NCI-H2081 (cell line): ENCODE measurements around the gene P2RX1.

ENCODE experiments used
- DNase-seq, 2 experiments: peaks; one replicate each; lab custom pipeline; 2025; lab: John Stamatoyannopoulos, UW

P2RX1 gene

GRCh38 chr17:3924512-3925350 lies 8.5 kb upstream of the P2RX1 start:
- no peak for DNase-seq

GRCh38 chr17:3923466-3924190 lies 7.4 kb upstream of the P2RX1 start:
- DNase-seq: no peak

GRCh38 chr17:3922765-3923164 lies 6.5 kb upstream of the P2RX1 start:
- DNase-seq: no peak

- DNase-seq: no peak
Measured at GRCh38 chr17:3921502-3922319, 5.4 kb upstream of the P2RX1 start.

- DNase-seq: no peak
Measured at GRCh38 chr17:3921006-3921405, 4.7 kb upstream of the P2RX1 start.

GRCh38 chr17:3919123-3919624 lies 2.9 kb upstream of the P2RX1 start:
- DNase-seq: no peak

- DNase-seq: no peak
Measured at GRCh38 chr17:3918372-3919122, 2.3 kb upstream of the P2RX1 start.

- no peak for DNase-seq
Measured at GRCh38 chr17:3917391-3917931, 1.2 kb upstream of the P2RX1 start.

- DNase-seq: no peak
Measured at GRCh38 chr17:3916825-3917224, 560 bp upstream of the P2RX1 start.

- no peak for DNase-seq
Measured at GRCh38 chr17:3915581-3915994, 677 bp downstream of the P2RX1 start.

- DNase-seq: no peak
Measured at GRCh38 chr17:3914312-3914670, 2.0 kb downstream of the P2RX1 start.

GRCh38 chr17:3913531-3914311 lies 2.5 kb downstream of the P2RX1 start:
- DNase-seq: peak; percentile 44 to 60

- DNase-seq: no peak
Measured at GRCh38 chr17:3912827-3913226, 3.4 kb downstream of the P2RX1 start.

GRCh38 chr17:3911271-3912053 lies 4.8 kb downstream of the P2RX1 start:
- DNase-seq: no peak

- DNase-seq: no peak
Measured at GRCh38 chr17:3910420-3911270, 5.6 kb downstream of the P2RX1 start.

- DNase-seq: no peak
Measured at GRCh38 chr17:3909257-3909656, 7.0 kb downstream of the P2RX1 start.

GRCh38 chr17:3907483-3908216 lies 8.6 kb downstream of the P2RX1 start:
- no peak for DNase-seq

GRCh38 chr17:3906881-3907280 lies 9.4 kb downstream of the P2RX1 start:
- no peak for DNase-seq
